ENCODE data around the gene ACOT6.

DNA sequence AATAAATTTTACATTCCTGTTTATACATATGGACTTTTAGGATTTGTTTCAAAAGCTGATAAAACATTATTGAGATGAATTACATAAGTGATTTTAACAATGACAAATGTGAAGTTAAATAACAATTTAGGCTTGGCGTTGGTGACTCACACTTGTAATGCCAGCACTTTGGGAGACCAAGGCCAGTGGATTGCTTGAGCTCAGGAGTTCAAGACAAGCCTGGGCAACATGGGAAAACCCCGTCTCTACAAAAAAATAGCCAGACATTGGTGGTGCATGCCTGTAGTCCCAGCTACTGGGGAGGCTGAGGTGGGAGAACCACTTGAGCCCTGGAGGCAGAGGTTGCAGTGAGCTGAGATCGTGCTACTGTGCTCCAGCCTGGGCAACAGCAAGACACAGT lies 35.9 kb upstream of the ACOT6 start:
- TF ChIP-seq, protein P1, sequence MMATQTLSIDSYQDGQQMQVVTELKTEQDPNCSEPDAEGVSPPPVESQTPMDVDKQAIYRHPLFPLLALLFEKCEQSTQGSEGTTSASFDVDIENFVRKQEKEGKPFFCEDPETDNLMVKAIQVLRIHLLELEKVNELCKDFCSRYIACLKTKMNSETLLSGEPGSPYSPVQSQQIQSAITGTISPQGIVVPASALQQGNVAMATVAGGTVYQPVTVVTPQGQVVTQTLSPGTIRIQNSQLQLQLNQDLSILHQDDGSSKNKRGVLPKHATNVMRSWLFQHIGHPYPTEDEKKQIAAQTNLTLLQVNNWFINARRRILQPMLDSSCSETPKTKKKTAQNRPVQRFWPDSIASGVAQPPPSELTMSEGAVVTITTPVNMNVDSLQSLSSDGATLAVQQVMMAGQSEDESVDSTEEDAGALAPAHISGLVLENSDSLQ (IDR thresholded peaks at IDR 0.05): no peak
- no peak for TF ChIP-seq SUZ12 (IDR thresholded peaks at IDR 0.05)
- TF ChIP-seq FOXM1 (IDR thresholded peaks at IDR 0.05; ENCODE audit: borderline replicate concordance): no peak
- no peak for TF ChIP-seq BHLHE40 (IDR thresholded peaks at IDR 0.05; ENCODE audit: borderline replicate concordance)
- no peak for TF ChIP-seq TARDBP (IDR thresholded peaks at IDR 0.05)
- TF ChIP-seq L3MBTL2 (conservative IDR thresholded peaks at IDR 0.05): no peak
- TF ChIP-seq SP1 (IDR thresholded peaks at IDR 0.05): no peak
- no peak for TF ChIP-seq ZNF384 (IDR thresholded peaks at IDR 0.05)
- no peak for TF ChIP-seq NFRKB (IDR thresholded peaks at IDR 0.05)

All from HEK293T (cell line).